AG04450 (cell line): ENCODE measurements around the gene PABPN1. TPM values are rescaled to one million over a fixed set of nuclear protein-coding genes. Genes with fewer than 3 reads are reported as not detected.

Experiments used
- CTCF ChIA-PET: fragments of 300-600, 350-600 bp; formaldehyde crosslinking; extraction: SDS; loops from one replicate; lab custom pipeline; 2022; ENCODE audit warnings: antibody characterized with exemption, inconsistent platforms; lab: Charles Lee
- POLR2A ChIA-PET: fragments of 350-600 bp; formaldehyde crosslinking; extraction: SDS; loops from one replicate; lab custom pipeline; 2021; ENCODE audit warnings: antibody characterized with exemption, inconsistent platforms; lab: Yijun Ruan, JAX
- DNase-seq: peaks from one replicate; pipeline ENCODE4 v3.0.0-alpha.2; 2011; ENCODE audit warnings: low read depth, low spot score
- H3K27ac ChIP-seq: one replicate; pipeline ENCODE4 v1.5.1; 2012; ENCODE audit warnings: low read depth, low read length, control low read depth
- H3K27me3 ChIP-seq: one replicate; pipeline ENCODE4 v1.6.0; 2012; ENCODE audit warnings: low read length; ENCODE audit not compliant: control insufficient read depth, insufficient read depth
- H3K4me3 ChIP-seq: 2 replicates; pipeline ENCODE4 v1.5.1; 2011; ENCODE audit warnings: mild to moderate bottlenecking, low read depth, low read length, control low read depth
- H3K9me3 ChIP-seq: 2 replicates; pipeline ENCODE4 v1.5.1; 2012; ENCODE audit warnings: low read length; ENCODE audit not compliant: control insufficient read depth, insufficient read depth
- polyA plus RNA-seq: library from polyadenylated mRNA; depleted of rRNA; stranded (reverse); fragments of >200 nt; gene quantifications from 2 replicates; pipeline ENCODE4 v1.2.3, GENCODE V29; 2011
- TF ChIP-seq, protein P1 (sequence below): IDR thresholded peaks from 2 replicates; pipeline ENCODE4 v1.5.1; 2011; ENCODE audit warnings: low read depth, low read length, control low read depth, inconsistent platforms

PABPN1 gene
- polyA plus RNA-seq, 1 experiment, result 182 TPM

DNA sequence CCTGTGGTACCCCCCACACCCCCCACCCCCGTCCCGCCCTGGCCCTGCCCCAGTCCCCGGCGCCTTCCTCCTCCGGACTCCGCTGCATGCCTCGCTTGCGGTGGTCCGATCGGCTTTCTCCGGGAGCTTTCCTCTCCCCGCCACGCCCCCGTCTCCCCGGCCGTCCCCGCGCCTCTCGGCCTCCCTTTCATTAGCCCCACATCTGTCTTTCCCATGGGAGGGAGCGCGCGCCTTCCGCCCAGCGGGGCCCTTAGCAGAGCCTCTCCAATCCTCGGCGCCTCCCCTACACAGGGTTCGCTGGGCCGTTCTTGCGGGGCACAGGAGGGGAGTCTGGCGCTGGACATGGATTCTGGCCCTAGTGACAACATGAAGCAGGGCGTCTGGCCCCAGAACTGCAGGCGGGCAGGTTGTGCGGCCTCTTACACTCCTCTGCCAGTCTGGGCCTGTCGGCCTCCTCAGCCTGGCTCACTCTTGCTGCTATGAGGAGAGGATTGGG lies 45.2 kb downstream of the PABPN1 start:
- POLR2A ChIA-PET, result interaction anchor here (0.8 to 1.6 kb wide), 3 partner anchors 14 to 44 kb away, joined by 3 to 10 read pairs (median 3); partner anchors contain the start of gene SLC22A17
- peak; percentile 24 for DNase-seq
- peak overlapping the region; percentile 69 for H3K4me3 ChIP-seq
- TF ChIP-seq, protein P1, sequence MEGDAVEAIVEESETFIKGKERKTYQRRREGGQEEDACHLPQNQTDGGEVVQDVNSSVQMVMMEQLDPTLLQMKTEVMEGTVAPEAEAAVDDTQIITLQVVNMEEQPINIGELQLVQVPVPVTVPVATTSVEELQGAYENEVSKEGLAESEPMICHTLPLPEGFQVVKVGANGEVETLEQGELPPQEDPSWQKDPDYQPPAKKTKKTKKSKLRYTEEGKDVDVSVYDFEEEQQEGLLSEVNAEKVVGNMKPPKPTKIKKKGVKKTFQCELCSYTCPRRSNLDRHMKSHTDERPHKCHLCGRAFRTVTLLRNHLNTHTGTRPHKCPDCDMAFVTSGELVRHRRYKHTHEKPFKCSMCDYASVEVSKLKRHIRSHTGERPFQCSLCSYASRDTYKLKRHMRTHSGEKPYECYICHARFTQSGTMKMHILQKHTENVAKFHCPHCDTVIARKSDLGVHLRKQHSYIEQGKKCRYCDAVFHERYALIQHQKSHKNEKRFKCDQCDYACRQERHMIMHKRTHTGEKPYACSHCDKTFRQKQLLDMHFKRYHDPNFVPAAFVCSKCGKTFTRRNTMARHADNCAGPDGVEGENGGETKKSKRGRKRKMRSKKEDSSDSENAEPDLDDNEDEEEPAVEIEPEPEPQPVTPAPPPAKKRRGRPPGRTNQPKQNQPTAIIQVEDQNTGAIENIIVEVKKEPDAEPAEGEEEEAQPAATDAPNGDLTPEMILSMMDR, result no peak
- H3K9me3 ChIP-seq, result no peaks in the 10 kb centered on the region; the same call in 1 of the 2 replicates
- peak overlapping the region; percentile 68 for H3K27ac ChIP-seq
- H3K27me3 ChIP-seq, result peaks cover 16% of the 10 kb centered on the region
- CTCF ChIA-PET, result interaction anchor here (0.6 to 6.1 kb wide), 2 partner anchors 13 to 15 kb away, joined by 3 to 48 read pairs; no protein-coding TSS in a partner anchor

DNA sequence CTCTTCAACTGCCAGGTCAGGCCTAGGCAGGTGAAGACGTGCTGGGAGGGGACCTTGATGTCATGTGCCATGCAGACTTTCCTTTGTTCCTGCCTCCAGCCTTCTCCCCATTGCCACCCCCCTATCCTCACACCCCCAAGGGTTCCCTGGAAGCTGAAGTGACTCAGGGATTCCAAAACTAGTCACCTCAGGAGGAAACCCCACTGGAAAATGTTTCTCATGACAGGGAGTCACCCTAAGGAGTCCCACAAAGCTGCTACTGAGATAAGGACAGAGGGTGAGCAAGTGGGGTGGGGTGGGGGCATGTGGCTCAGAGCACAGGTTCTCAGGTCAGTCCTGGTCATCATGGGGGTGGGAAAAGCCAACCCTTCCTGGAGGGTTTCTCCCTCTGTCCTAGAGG lies 49.0 kb downstream of the PABPN1 start:
- POLR2A ChIA-PET, result interaction anchor here (0.5 kb wide), 1 partner anchor 218 kb away, joined by 3 read pairs; no protein-coding TSS in a partner anchor
- H3K27me3 ChIP-seq, result peaks cover 25% of the 10 kb centered on the region
- no peak overlapping the region for H3K4me3 ChIP-seq
- no peaks in the 10 kb centered on the region for H3K9me3 ChIP-seq
- H3K27ac ChIP-seq, result no peak overlapping the region
- CTCF ChIA-PET, result interaction anchor here (0.7 to 6.1 kb wide), 2 partner anchors 9 to 249 kb away, joined by 4 to 48 read pairs; no protein-coding TSS in a partner anchor
- DNase-seq, result no peak
- TF ChIP-seq, protein P1, result no peak

DNA sequence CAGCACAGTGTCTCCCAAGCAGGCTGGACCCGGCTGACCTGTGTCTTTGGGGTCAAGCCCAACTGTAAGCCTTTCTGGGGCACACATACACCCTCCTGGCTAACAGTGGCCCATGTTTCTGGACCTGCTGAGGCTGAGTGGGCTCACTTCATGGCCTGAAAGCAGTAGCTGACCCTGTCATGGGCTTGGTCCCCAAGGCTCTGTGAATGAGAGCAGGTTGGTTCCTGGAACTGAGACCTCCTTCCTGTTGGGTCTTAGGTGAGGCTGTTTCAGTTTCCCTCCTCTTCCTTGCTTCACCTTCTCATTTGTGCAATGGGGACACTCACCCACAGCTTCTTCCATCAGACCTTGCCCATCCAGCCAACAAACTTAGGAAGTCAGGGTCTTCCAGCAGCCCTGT lies 50.6 kb downstream of the PABPN1 start:
- CTCF ChIA-PET, result no interaction called here
- H3K9me3 ChIP-seq, result no peaks in the 10 kb centered on the region
- POLR2A ChIA-PET, result no interaction called here
- H3K27me3 ChIP-seq, result peaks cover 26% of the 10 kb centered on the region
- TF ChIP-seq, protein P1, result no peak
- H3K27ac ChIP-seq, result no peak overlapping the region
- H3K4me3 ChIP-seq, result no peak overlapping the region
- no peak for DNase-seq

DNA sequence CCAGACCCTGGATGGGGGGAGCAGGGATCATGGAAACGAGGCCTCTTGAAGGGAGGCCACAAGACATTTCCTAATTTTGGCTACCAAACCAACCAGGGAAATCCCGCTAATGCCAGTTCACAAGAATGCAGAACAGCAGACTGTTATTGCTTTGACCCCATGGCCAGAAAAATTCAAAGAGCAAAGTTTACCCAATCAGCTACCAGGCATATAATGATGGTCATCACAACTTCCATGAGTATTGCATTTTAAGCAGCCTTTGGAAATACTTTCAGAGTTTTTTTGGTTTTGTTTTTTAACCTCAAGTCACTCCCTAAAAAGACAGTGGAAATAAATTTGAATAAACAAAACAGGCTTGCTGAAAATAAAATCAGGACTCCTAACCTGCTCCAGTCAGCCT lies 51.3 kb downstream of the PABPN1 start, which contains the start of gene IL25:
TSS of gene IL25 (plus strand) at position 301 of the 400 bp plus-strand sequence.
- TF ChIP-seq, protein P1, result no peak
- DNase-seq, result no peak
- CTCF ChIA-PET, result no interaction called here
- H3K9me3 ChIP-seq, result no peaks in the 10 kb centered on the region
- no peak within 1 kb of the TSS for H3K27ac ChIP-seq
- H3K27me3 ChIP-seq, result peaks cover 31% of the 10 kb centered on the region
- H3K4me3 ChIP-seq, result no peak within 1 kb of the TSS
- POLR2A ChIA-PET, result no interaction called here

DNA sequence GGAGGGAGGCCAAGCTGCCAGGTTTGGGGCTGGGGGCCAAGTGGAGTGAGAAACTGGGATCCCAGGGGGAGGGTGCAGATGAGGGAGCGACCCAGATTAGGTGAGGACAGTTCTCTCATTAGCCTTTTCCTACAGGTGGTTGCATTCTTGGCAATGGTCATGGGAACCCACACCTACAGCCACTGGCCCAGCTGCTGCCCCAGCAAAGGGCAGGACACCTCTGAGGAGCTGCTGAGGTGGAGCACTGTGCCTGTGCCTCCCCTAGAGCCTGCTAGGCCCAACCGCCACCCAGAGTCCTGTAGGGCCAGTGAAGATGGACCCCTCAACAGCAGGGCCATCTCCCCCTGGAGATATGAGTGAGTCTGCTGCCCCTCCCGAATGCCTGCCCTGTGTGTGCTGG lies 51.8 kb downstream of the PABPN1 start:
- TF ChIP-seq, protein P1, result no peak
- ChIA-PET POLR2A (no interaction called here), CTCF (interaction anchor here (0.6 kb wide), 1 partner anchor 101 kb away, joined by 4 read pairs; no protein-coding TSS in a partner anchor)
- no peaks in the 10 kb centered on the region for H3K9me3 ChIP-seq
- peaks cover 36% of the 10 kb centered on the region for H3K27me3 ChIP-seq
- H3K27ac ChIP-seq, result no peak overlapping the region
- H3K4me3 ChIP-seq, result no peak overlapping the region
- DNase-seq, result no peak
